ENCODE measurements around the gene GSTM2.

DNA sequence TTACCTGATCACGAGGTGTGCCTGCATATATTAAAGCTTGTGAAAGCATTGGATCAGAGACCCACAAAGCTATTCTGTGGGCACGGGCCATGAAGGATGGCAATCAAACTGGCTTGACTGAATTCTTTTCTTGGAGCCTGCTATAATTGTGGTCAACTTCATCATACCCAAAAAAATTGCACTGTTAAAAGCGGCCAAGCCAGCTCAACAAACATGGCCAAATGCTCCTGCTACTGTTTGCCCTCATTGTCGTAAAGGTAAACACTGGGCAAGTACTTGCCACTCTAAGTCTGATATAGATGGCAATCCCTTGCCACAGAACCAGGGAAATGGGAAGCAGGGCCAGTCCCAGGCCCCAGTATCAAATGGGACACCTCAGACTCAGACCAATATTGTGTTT lies 37.6 kb downstream of the GSTM2 start:
- TF ChIP-seq EZH2phosphoT487 (IDR thresholded peaks at IDR 0.05; ENCODE audit: borderline replicate concordance) = no peak
- TF ChIP-seq, protein P1, sequence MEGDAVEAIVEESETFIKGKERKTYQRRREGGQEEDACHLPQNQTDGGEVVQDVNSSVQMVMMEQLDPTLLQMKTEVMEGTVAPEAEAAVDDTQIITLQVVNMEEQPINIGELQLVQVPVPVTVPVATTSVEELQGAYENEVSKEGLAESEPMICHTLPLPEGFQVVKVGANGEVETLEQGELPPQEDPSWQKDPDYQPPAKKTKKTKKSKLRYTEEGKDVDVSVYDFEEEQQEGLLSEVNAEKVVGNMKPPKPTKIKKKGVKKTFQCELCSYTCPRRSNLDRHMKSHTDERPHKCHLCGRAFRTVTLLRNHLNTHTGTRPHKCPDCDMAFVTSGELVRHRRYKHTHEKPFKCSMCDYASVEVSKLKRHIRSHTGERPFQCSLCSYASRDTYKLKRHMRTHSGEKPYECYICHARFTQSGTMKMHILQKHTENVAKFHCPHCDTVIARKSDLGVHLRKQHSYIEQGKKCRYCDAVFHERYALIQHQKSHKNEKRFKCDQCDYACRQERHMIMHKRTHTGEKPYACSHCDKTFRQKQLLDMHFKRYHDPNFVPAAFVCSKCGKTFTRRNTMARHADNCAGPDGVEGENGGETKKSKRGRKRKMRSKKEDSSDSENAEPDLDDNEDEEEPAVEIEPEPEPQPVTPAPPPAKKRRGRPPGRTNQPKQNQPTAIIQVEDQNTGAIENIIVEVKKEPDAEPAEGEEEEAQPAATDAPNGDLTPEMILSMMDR (conservative IDR thresholded peaks at IDR 0.05; ENCODE audit: low read length) = no peak

Measured in Loucy (cell line).